HG02885 (cell line): ENCODE measurements around the gene DOK1.
A peak's percentile ranks its signal among the peaks of the same experiment; 100 is the strongest.

Experiments used
- ATAC-seq: cut with Tn5 transposase; IDR thresholded peaks from one replicate; pipeline ENCODE4 v1.9.1; 2021; ENCODE audit warnings: mild to moderate bottlenecking; ENCODE audit not compliant: unreplicated experiment, poor library complexity

DOK1 gene

DNA sequence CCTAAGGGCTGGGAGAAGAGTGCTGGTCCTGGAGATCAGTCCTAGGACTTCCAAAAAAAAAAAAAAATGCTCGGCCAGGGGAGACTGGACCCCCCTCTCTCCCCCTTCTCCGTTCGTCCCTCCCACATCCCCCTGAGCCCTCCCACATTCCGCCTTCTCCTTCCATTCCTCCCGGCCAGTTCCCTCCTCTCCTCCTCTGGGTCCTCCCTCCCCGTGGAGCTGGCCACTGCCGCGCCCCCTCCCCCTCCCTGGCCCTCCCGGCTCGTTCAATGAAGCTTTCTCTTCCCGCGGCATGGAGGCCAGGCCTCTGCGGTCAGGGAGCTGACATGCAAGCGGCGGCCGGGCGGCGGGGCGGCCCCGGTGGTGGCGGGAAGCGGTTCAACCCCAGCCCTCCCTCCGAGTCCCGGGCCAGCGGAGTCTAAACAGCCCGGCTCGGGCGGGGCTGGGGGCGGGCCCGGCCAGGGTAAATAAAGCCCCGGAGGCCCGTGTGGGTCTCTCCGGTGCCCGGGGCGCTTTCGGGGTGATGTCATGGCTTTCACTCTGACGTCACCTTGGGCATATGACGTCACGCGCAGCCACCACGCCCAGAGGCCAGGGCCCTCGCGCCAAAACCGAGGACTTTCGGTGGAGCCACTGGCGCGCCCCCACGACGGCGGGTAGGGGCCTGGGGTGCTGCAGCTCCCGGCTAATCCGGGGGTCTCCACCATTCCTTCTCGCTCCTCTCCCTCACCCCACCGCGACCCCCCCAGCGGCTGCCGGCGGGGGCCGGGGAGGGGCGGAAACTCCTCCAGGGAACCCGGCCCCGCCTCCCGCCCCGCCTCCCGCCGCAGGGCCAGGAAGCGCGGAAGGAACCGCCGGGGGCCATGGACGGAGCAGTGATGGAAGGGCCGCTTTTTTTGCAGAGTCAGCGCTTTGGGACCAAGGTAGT lies at the start of gene DOK1, which contains the start of gene LOXL3:
Gene DOK1, plus strand, starts transcription at position 829 of the 928 bp plus-strand sequence. Its CDS starts 35 bp downstream, at position 864.
Gene LOXL3, minus strand, starts transcription at position 51 of the 928 bp plus-strand sequence. CDS start 1,308 bp downstream, outside the sequence.
- peak; percentile 58 for ATAC-seq

DNA sequence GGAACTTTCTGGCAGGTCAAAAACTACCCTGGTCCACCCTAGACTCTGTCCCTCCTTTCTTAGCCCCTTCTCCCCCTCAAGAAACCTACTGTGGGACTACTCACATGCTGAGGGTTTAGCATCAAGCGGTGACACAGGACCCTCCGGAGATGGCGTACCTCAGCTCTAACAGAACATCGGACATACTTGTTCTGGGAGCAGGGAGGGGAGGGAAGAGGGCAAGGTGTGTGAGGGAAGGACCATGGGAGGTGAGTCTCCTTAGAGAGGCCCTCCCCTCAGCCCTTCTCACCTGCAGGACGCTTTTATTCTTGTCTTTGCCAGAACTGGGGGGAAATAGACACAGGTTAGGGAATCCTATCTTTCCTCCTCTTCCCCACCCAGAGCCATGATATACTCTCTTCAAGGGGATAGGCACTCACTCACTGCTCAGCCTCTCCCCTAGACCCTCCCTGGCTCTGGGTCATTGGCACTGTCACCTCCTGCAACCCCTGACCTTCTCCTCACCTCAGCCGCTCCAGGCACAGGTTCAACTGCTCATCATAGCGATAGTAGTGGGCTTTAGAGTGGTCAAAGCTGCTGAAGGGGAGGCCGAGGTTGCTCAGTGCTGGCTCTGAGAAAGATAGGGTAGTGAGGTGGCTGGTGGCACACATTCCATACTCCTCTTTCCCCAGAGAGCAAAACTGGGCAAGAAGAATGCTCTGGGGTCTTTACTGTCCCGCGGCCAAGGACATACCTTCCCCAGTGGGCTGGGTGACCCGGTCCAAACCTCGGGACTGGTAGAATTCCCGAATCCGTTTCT lies 48.9 kb upstream of the DOK1 start:
- no peak for ATAC-seq

DNA sequence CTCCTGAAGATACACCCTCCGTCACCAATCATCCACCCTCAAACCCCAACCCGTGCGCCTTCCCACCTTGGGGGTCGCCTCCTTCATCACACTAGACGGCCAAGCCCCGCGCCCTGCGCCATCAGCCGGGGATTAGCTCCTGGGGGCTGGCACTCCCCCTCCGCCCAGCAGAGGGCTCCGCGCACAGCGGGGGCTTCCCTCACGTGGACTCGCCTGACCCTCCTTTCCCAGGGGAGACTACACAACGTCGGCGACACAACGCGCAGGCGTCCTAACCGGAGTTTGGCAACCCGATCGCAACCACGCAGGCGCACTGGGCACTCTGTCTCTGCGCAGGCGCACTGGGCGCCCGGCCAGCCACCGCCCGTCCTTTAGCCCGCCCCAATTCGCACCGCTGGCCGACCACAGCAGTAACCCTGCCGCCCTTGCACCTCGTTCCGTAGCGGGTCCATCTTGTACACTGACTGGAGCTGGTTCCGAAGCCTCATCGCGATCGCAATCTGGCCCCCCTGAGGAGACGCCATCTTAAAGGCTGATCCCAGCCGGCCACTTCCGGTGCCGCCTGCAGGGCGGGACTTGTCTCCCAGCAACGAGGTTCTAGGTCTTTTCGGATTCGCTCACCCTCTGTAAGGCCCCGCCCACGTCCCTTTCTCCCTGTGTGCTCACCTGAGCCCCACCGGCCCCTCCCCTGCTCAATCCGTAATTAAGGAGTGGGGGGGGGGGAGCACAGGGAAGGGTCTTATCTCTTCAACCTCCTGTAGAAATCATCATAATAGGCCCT lies 47.2 kb upstream of the DOK1 start, which contains the start of gene PCGF1:
Gene PCGF1, minus strand, starts transcription at position 551 of the 781 bp plus-strand sequence. Its CDS starts 27 bp downstream, at position 524.
- ATAC-seq: peak; percentile 90

DNA sequence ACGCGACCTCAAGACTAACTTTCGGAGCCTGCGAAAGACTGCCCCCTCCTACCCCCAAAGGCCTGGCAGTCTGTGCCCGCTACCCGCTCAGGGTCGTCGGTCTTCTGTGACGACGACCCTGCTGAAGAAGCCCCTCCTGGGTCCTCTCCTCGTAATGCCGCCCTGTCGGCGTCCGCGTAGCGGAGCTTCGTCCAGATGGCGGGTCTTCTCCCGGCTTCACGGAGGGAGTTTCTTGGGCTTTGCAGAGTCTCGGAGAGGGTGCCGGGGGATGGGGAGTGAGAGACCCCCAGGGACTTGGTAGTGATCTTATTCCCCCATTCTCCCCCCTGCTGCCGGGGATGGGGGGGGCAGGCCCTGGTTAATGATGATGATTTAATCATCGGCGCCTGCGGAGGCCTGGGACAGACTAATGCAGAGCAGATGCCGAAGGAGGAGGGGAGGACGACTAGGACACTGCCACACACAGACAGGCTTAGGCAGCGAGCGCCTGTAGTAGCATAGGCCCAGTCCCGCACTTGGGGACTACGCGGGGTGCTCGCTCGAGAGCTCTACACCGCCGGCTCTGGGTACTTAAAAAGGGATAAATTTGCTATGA lies 46.5 kb upstream of the DOK1 start:
- ATAC-seq: no peak

DNA sequence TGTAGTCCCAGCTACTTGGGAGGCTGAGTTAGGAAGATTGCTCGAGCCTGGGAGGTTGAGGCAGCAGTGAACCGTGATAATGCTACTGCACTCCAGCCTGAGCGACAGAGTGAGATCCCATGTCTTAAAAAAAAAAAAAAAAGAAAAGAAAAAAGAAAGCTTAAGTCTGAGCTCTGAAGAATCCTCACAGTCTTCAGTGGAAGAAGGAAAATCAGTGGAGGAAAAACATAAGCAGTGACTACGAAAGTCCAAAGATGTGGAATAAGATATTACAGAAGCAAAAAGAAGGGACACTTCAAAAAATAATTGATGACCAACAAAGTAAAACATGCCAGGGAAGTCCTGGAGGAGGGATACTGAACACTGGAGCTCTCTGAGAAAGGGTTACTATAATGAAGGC lies 44.2 kb upstream of the DOK1 start:
- ATAC-seq: no peak

DNA sequence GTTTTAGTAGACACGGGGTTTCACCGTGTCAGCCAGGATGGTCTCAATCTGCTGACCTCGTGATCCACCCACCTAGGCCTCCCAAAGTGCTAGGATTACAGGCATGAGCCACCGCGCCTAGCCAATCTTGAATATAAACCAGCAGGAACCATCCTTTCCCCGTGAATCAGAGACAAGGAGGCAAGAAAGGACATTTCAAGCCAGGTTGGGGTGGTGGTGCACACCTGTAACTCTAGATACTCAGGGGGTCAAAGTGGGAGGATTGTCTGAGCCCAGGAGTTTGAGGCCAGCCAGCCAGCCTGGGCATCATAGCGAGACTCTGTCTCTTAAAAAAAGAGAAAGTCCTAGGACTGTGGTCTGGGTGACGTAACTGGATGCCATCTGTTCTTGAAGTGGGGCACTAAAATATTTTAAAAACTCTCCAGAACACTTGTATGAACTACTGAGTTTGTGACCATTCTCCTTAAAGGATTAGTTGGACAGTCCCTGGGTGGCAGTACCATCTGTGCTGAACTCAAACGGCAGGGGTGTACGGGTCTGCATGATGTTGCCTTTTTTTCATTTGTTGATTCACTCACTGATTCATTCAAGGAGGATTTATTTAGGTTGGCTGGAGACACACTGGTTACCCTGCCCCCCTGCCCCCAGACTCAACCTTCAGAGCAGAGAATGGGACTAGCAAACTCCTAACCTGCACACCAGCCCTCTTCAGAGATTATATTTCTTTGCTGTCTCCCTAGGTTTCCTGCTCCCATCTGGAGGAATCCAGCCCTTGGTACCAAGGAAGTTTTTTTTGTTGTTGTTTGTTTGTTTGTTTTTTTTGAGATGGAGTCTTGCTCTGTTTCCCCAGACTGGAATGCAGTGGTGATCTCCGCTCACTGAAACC lies 43.2 kb upstream of the DOK1 start:
- no peak for ATAC-seq

DNA sequence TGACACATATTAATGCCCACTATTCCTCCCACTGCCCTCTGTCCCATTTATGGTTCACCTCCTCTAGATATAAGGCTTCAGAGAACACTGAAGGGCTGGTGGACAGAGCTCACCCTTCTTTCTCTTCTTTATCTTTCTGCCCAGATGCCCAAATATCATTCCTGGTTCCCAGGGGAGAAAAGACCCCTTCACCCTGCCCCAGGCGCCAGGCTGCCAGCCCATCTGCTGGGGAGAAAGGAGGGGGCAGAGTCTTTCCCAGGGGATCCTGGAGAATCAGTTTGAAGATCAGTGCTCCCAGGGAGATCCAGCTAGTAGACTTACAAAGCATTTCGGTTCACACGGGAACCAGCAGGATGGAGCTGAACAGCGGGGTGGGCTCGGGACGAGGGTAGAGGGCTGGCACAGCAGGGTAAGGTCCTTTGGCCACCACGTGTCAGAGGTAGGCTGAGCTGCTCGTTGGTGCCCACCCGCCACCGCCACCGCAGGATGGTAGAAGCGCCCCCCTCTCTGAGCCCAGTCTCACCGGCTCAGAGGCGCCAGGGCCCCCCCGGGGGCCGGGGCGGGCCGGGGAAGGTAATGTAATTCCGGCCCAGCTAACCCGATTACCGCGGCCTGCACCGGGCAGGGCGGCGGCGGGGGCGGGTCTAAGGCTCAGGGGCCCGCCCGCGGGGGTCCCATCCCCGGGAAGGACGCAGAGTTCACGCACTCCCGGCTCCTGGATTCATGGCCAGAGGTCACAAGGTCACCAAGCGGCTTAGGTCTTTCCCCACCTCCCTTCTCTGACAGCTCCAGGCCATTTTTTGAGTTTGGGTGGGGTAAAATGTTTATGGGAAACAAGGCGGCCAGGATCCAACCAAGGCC lies 41.5 kb upstream of the DOK1 start:
- no peak for ATAC-seq

DNA sequence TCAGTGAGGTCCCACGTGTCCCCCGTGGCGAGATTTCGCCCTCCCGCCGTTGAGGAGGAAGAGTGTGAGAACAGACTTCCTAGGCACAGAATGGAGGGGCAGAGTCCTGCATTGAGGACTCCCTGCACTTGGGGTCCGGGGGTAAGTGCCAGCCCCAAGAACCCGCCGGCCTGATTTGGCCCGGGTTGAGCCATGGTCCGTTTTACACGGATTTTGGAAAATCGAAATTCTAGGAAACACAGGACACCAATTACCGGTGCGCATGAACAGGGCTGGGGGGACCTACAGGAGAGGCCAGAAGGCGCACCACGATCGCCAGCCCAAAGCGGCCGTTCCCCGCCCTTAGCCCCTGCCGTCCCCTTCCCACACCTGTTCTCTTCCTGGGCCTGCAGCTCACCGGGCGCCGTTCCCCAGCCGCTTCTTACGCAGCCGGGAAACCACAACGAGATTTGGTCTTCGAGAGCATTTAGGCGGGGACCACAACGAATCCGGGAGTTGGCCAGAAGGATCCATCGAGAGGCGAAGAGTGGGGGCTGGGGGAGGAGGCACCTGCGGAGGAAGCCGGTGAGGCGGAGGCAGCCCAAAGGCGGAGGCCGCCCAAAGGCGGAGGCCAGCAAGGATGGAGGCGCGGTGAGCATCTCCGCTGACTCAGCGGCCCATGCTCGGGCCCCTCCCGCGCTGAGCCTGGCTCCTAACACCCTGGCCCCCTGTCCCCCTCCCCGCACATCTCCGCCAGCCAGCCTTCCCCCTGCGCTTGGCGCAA lies 40.7 kb upstream of the DOK1 start:
- no peak for ATAC-seq

DNA sequence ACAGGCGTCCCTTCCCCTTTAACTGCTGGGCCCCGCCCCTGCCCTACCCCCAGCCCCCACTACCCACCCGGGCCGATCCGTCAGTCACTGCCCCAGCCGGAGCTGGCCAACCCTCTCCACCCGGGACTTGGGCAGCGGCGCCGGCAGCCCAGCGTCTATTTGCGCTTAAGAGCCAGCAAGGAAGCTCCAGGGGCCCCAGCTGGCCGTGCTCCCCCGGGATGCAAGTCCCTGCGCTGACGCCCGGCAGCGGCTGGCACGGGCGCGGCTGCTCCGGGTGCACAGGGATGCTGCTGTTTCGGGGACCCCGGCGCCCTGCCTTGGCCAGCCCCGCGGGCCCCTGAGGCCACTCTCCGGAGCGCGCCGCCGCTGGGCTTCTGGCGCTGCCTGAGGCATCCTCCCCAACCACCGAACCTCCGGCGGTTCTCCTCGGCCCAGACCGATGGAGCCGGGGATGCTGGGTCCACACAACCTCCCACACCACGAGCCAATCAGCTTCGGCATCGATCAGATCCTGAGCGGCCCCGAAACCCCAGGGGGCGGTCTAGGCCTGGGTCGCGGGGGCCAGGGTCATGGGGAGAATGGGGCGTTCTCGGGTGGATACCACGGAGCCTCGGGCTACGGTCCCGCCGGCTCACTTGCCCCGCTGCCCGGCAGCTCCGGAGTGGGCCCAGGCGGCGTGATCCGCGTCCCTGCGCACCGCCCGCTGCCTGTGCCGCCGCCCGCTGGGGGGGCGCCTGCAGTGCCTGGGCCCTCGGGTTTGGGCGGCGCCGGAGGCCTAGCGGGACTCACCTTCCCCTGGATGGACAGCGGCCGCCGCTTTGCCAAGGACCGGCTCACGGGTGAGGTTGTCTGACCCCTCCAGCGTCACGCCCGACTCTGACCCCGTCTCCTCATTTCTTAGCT lies 39.9 kb upstream of the DOK1 start, which contains the start of gene TLX2:
Gene TLX2, plus strand, starts transcription at position 83 of the 903 bp plus-strand sequence. Its CDS starts 357 bp downstream, at position 440.
- no peak for ATAC-seq

DNA sequence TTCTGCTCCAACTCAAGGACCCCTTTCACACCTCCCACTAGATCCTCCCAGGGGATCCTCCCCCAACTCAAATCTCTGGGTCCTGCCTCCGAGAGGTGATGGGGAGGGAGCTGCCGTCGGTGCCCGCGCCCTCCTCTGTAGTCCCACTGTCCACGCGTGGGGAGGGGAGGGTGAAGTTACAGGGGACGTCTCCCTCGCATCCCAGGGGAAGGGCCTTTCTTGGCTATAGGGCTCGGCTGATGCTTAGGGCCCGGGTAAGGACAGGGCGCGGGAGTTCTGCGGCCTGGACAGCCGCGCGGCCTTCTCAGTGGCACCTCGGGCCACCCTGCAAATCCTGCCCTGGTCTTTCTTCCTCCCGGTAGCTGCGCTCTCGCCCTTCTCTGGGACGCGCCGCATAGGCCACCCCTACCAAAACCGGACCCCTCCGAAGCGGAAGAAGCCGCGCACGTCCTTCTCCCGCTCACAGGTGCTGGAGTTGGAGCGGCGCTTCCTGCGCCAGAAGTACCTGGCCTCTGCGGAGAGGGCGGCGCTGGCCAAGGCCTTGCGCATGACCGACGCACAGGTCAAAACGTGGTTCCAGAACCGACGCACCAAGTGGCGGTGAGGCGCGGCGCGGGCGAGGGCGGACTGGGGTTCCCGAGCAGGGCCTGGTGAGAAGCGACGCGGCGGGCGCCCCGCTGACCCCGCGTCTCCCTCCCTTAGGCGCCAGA lies 39.1 kb upstream of the DOK1 start:
- ATAC-seq: peak; percentile 24

DNA sequence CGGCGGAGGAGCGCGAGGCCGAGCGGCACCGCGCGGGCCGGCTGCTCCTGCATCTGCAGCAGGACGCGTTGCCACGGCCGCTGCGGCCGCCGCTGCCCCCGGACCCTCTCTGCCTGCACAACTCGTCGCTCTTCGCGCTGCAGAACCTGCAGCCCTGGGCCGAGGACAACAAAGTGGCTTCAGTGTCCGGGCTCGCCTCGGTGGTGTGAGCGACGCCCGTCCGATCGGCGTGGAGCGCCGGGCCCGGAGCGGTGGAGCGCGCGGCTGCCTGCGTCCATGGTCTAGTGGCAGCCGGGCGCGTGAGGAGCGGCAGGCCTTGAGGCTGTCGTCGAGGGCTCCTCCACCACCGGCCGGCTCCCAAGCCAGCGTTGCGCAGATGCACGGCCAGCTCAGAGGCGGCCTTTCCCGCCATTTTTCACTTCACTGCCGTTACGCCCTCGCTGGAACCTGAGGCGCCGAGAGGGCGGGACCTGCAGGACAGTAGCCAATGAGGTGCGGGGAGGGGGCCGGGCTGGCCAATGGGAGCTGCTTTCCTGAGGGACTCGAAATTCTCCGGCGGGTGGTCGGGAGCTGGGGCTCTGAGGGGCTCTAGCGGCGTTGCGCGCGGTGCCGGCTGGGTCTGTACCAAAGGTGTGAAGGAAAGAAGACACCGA lies 38.4 kb upstream of the DOK1 start:
- peak; percentile 75 for ATAC-seq

DNA sequence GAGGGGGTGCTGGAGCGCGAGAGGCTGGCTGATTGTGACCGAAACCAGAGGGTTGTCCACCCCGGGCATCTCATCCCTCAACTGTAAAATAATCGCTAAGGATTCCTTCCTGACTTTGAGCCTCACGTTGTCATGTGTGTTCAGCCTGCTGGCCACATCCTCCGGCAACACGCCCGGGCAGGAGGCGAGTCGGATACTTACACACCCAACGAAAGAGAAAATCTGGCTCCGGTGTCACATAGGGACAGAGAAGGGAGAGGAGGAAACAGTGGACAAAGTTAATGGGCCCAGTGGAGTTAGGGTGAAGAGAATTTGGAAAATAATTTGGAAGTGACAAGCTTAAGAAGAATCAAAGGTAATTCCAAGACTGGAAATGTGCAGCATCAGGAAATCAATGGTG lies 37.9 kb upstream of the DOK1 start:
- no peak for ATAC-seq

DNA sequence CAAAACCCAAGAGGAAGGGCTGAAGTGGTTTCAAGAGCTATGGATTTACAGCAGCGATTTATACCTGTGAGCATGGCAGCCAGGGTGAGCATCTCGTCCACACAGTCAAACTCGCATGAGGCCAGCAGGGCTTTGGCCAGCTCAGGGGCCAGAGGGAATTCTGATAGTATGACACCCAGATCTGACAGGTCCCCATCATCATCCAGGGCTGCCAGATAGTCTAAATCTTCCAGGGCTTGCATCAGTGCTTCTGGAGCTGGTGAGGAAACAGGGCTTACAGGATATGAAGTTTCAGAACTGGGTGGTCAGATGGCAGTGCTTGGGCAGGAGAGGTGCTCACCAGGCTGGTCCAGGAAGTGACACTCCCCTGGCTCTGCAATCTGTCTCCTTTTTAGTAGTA lies 32.0 kb upstream of the DOK1 start:
- ATAC-seq: no peak

DNA sequence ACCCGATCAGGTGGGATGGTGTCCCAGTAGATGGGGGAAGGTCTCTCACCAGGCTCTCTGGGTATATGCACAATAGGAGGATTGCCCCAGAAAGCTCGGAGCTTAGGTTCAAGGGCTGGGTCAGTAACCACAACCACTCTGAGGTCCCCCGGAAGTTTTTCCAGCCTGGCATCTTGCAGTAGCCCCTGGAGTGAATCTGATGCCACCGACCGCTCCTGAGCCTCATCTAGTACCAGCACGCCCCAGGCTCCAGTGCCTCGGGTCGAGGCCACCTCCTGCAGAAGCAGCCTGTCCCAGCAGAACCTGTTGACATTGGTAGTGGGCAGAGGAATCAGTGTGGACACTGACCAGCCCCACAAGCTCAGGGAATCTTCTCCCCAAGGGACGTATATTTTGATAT lies 30.5 kb upstream of the DOK1 start:
- ATAC-seq: no peak
